ENCODE measurements around the gene ADAMTS12. TPM values are rescaled to one million over a fixed set of nuclear protein-coding genes. Genes with fewer than 3 reads are reported as not detected.

Gene ADAMTS12
- polyA plus RNA-seq, 4 donors = 0.37 to 2.8 (median 0.54) TPM; not detected in 1

- H3K27me3 ChIP-seq (ENCODE audit: control insufficient read depth in 3 of 3, insufficient read depth in 3 of 3, low read length in 3 of 3) = no peaks in the 10 kb centered on the region
- H3K27ac ChIP-seq (ENCODE audit: low read depth in 1 of 3, low read length in 2 of 3) = no peak overlapping the region
- H3K4me1 ChIP-seq (ENCODE audit: control insufficient read depth in 3 of 3, insufficient read depth in 2 of 3, low read depth in 1 of 3, low read length in 2 of 3) = peaks cover 0 to 13% (median 0%) of the 10 kb centered on the region in 3 donors
- H3K9me3 ChIP-seq (ENCODE audit: control insufficient read depth in 2 of 2, insufficient read depth in 1 of 2, low read depth in 1 of 2, low read length in 1 of 2) = no peaks in the 10 kb centered on the region
- DNase-seq = no peak
- WGBS, 3 donors = 60 to 86% (median 73%) methylated on average over 9 of the region's 9 CpGs
- no peaks in the 10 kb centered on the region for H3K36me3 ChIP-seq (ENCODE audit: control insufficient read depth in 3 of 3, insufficient read depth in 2 of 3, low read depth in 1 of 3, low read length in 3 of 3)
- no peak for FAIRE-seq
- H3K4me3 ChIP-seq (ENCODE audit: low read depth in 1 of 3, low read length in 3 of 3) = no peak overlapping the region
Measured at GRCh38 chr5:33850100-33850594, 41.6 kb downstream of the ADAMTS12 start.

DNA sequence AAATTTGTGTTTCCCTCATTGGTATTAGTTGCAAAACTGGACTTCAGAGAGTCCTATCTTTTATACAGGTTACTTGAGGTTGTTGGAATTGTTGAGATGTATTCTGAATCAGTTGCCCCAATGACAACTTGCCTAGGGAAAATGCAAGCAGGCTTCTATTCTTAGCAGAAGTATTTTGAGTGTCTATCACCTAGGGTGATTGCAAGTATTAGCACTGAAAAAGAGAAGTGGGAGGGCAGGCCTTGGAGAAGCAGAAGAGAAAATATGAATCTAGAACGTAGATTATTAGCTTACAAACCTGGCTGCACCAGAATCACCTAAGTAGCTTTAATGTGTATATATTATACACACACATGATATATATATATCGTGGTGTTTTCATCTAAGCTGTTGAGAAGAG, 43.2 kb downstream of the ADAMTS12 start:
- 75 to 87% (median 82%) methylated on average over 2 of the region's 2 CpGs for WGBS, 3 donors
- Histone ChIP-seq H3K9me3 (ENCODE audit: control insufficient read depth in 2 of 2, insufficient read depth in 1 of 2, low read depth in 1 of 2, low read length in 1 of 2) (peaks cover 0 to 1% of the 10 kb centered on the region in 2 donors), H3K36me3 (ENCODE audit: control insufficient read depth in 3 of 3, insufficient read depth in 2 of 3, low read depth in 1 of 3, low read length in 3 of 3) (no peaks in the 10 kb centered on the region), H3K27ac (ENCODE audit: low read depth in 1 of 3, low read length in 2 of 3) (no peak overlapping the region), H3K27me3 (ENCODE audit: control insufficient read depth in 3 of 3, insufficient read depth in 3 of 3, low read length in 3 of 3) (no peaks in the 10 kb centered on the region), H3K4me3 (ENCODE audit: low read depth in 1 of 3, low read length in 3 of 3) (no peak overlapping the region), H3K4me1 (ENCODE audit: control insufficient read depth in 3 of 3, insufficient read depth in 2 of 3, low read depth in 1 of 3, low read length in 2 of 3) (no peaks in the 10 kb centered on the region)
- DNase-seq (no peak), FAIRE-seq (no peak)

GRCh38 chr5:33846851-33847250, 44.9 kb downstream of the ADAMTS12 start:
- Histone ChIP-seq H3K4me3 (ENCODE audit: low read depth in 1 of 3, low read length in 3 of 3) (no peak overlapping the region), H3K27me3 (ENCODE audit: control insufficient read depth in 3 of 3, insufficient read depth in 3 of 3, low read length in 3 of 3) (no peaks in the 10 kb centered on the region), H3K36me3 (ENCODE audit: control insufficient read depth in 3 of 3, insufficient read depth in 2 of 3, low read depth in 1 of 3, low read length in 3 of 3) (no peaks in the 10 kb centered on the region), H3K27ac (ENCODE audit: low read depth in 1 of 3, low read length in 2 of 3) (no peak overlapping the region), H3K9me3 (ENCODE audit: control insufficient read depth in 2 of 2, insufficient read depth in 1 of 2, low read depth in 1 of 2, low read length in 1 of 2) (peaks cover 0 to 2% of the 10 kb centered on the region in 2 donors), H3K4me1 (ENCODE audit: control insufficient read depth in 3 of 3, insufficient read depth in 2 of 3, low read depth in 1 of 3, low read length in 2 of 3) (no peaks in the 10 kb centered on the region)
- FAIRE-seq (no peak), DNase-seq (no peak)
- 42 to 61% (median 51%) methylated on average over 2 of the region's 2 CpGs for WGBS, 3 donors

DNA sequence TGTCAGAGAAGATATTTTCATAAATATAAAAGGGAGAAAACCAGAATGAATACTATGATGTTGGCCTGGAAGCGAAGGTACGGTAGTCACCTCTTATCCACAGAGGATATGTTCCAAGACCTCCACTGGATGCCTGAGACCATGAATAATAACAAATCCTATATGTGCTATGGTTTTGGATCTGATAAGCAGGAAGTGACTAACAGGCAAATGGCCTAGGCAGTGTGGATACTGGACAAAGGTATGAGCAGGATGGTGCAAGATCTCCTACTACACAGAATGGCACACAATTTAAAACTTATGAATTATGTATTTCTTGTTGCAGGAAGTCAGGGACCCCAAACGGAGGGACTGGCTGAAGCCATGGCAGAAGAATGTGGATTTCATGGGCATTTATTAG, 48.2 kb downstream of the ADAMTS12 start:
- no peak for FAIRE-seq
- H3K4me3 ChIP-seq (ENCODE audit: low read depth in 1 of 3, low read length in 3 of 3) = no peak overlapping the region
- H3K36me3 ChIP-seq (ENCODE audit: control insufficient read depth in 3 of 3, insufficient read depth in 2 of 3, low read depth in 1 of 3, low read length in 3 of 3) = no peaks in the 10 kb centered on the region
- H3K27me3 ChIP-seq (ENCODE audit: control insufficient read depth in 3 of 3, insufficient read depth in 3 of 3, low read length in 3 of 3) = no peaks in the 10 kb centered on the region
- DNase-seq = no peak
- WGBS, 3 donors = 95% methylated on average over 3 of the region's 3 CpGs
- no peaks in the 10 kb centered on the region for H3K4me1 ChIP-seq (ENCODE audit: control insufficient read depth in 3 of 3, insufficient read depth in 2 of 3, low read depth in 1 of 3, low read length in 2 of 3)
- no peak overlapping the region for H3K27ac ChIP-seq (ENCODE audit: low read depth in 1 of 3, low read length in 2 of 3)
- H3K9me3 ChIP-seq (ENCODE audit: control insufficient read depth in 2 of 2, insufficient read depth in 1 of 2, low read depth in 1 of 2, low read length in 1 of 2) = peaks cover 0 to 2% of the 10 kb centered on the region in 2 donors

DNA sequence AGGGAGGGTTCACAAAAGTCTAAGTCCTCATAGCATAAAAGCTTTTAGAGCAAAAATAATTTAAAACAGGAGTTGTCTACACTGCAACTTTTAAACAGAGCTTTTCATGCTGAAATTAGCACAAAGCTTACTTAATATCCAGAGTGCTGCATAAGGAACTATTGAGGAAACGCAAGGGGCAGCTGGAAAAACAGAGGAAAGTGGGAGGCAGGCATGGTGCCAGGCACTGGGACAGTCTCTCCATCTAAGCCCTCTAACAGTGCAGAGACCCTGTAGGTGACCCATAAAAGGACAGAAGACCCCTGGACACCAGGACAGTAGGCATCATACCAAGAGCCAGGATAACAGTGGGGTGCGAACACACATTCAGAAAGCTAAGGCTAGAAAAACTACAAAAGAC, 49.3 kb downstream of the ADAMTS12 start:
- WGBS, 3 donors = 85 to 92% (median 92%) methylated on average over 2 of the region's 2 CpGs
- no peak overlapping the region for H3K27ac ChIP-seq (ENCODE audit: low read depth in 1 of 3, low read length in 2 of 3)
- FAIRE-seq (no peak), DNase-seq (no peak)
- H3K27me3 ChIP-seq (ENCODE audit: control insufficient read depth in 3 of 3, insufficient read depth in 3 of 3, low read length in 3 of 3) = no peaks in the 10 kb centered on the region
- H3K4me1 ChIP-seq (ENCODE audit: control insufficient read depth in 3 of 3, insufficient read depth in 2 of 3, low read depth in 1 of 3, low read length in 2 of 3) = no peaks in the 10 kb centered on the region
- H3K4me3 ChIP-seq (ENCODE audit: low read depth in 1 of 3, low read length in 3 of 3) = no peak overlapping the region
- no peaks in the 10 kb centered on the region for H3K36me3 ChIP-seq (ENCODE audit: control insufficient read depth in 3 of 3, insufficient read depth in 2 of 3, low read depth in 1 of 3, low read length in 3 of 3)
- H3K9me3 ChIP-seq (ENCODE audit: control insufficient read depth in 2 of 2, insufficient read depth in 1 of 2, low read depth in 1 of 2, low read length in 1 of 2) = peaks cover 0 to 2% of the 10 kb centered on the region in 2 donors

DNA sequence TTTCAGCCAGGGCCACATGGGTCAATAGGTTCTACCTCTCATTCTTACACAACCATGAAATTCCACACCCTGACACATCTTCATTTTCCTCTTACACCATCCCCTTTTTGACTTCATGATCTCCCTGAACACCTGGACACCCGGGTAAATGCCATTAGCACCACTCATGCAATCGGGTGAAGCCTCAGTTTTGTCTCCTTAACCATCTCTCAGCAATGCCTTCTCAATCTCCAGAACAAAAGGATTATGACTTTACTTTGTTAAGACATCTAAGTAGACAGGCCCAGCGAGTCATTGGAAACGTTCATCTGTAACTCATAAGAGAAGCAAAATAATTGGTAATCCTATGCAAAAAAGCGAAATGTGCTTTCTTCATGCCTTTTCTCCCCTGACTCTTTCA, 49.9 kb downstream of the ADAMTS12 start:
- H3K27me3 ChIP-seq (ENCODE audit: control insufficient read depth in 3 of 3, insufficient read depth in 3 of 3, low read length in 3 of 3) = no peaks in the 10 kb centered on the region
- no peak for DNase-seq
- no peaks in the 10 kb centered on the region for H3K36me3 ChIP-seq (ENCODE audit: control insufficient read depth in 3 of 3, insufficient read depth in 2 of 3, low read depth in 1 of 3, low read length in 3 of 3)
- H3K9me3 ChIP-seq (ENCODE audit: control insufficient read depth in 2 of 2, insufficient read depth in 1 of 2, low read depth in 1 of 2, low read length in 1 of 2) = peaks cover 0 to 2% of the 10 kb centered on the region in 2 donors
- H3K4me3 ChIP-seq (ENCODE audit: low read depth in 1 of 3, low read length in 3 of 3) = no peak overlapping the region
- no peaks in the 10 kb centered on the region for H3K4me1 ChIP-seq (ENCODE audit: control insufficient read depth in 3 of 3, insufficient read depth in 2 of 3, low read depth in 1 of 3, low read length in 2 of 3)
- H3K27ac ChIP-seq (ENCODE audit: low read depth in 1 of 3, low read length in 2 of 3) = no peak overlapping the region
- FAIRE-seq = no peak
- WGBS, 3 donors = 87 to 90% (median 88%) methylated on average over 5 of the region's 5 CpGs

DNA sequence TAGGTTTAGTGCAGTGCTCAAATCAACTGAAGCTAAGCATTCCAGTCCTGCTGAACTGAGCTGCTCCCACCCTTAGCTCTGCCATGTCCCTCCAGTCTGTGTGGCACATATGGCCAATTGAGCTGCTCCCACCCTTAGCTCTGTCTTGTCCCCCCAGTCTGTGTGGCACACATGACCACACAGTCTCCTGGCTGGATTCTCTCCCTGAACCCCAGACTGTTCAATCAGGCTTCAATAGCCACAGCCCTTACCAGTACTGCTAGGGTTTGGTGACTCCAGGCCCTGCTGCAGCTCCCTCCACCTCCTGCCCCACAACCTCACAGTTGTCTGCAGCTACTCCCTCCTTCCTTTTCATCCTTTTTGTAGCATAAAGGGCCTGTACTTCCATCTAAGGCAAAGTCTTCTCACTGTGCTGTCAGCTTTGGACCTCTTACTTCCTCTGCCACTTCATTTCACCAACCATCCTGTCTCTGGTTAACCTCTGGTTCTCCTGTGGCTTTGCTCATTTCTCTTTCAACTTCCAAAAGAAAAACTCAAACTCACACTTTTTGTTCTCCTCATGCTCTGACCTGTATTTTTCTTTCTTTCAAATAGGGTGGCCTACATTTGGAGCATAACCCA, 50.8 kb downstream of the ADAMTS12 start:
- H3K4me3 ChIP-seq (ENCODE audit: low read depth in 1 of 3, low read length in 3 of 3) = no peak overlapping the region
- no peak for DNase-seq
- peaks cover 0 to 2% of the 10 kb centered on the region in 2 donors for H3K9me3 ChIP-seq (ENCODE audit: control insufficient read depth in 2 of 2, insufficient read depth in 1 of 2, low read depth in 1 of 2, low read length in 1 of 2)
- no peak for FAIRE-seq
- no peaks in the 10 kb centered on the region for H3K4me1 ChIP-seq (ENCODE audit: control insufficient read depth in 3 of 3, insufficient read depth in 2 of 3, low read depth in 1 of 3, low read length in 2 of 3)
- H3K27me3 ChIP-seq (ENCODE audit: control insufficient read depth in 3 of 3, insufficient read depth in 3 of 3, low read length in 3 of 3) = no peaks in the 10 kb centered on the region
- no peaks in the 10 kb centered on the region for H3K36me3 ChIP-seq (ENCODE audit: control insufficient read depth in 3 of 3, insufficient read depth in 2 of 3, low read depth in 1 of 3, low read length in 3 of 3)
- no peak overlapping the region for H3K27ac ChIP-seq (ENCODE audit: low read depth in 1 of 3, low read length in 2 of 3)

DNA sequence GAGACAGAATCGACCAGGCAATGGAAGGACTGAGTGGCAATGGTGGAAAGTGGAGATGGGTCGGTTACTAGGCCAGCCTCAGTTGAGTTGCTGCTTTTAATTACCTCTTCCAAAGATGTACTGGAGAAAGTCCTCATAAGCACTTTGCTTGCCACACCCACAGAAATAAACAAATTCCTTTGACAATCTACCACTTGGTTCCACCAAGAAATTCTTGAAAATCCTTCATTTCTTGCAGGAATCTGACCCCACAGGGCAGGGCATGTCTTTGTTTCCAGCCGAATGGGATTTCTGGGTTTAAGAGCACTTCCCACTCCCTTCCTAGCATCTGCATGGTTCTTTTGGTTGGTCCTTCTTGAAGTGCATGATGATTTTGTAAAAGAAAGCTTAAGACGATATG, 54.5 kb downstream of the ADAMTS12 start:
- H3K36me3 ChIP-seq (ENCODE audit: control insufficient read depth in 3 of 3, insufficient read depth in 2 of 3, low read depth in 1 of 3, low read length in 3 of 3) = no peaks in the 10 kb centered on the region
- no peaks in the 10 kb centered on the region for H3K4me1 ChIP-seq (ENCODE audit: control insufficient read depth in 3 of 3, insufficient read depth in 2 of 3, low read depth in 1 of 3, low read length in 2 of 3)
- no peaks in the 10 kb centered on the region for H3K9me3 ChIP-seq (ENCODE audit: control insufficient read depth in 2 of 2, insufficient read depth in 1 of 2, low read depth in 1 of 2, low read length in 1 of 2)
- no peaks in the 10 kb centered on the region for H3K27me3 ChIP-seq (ENCODE audit: control insufficient read depth in 3 of 3, insufficient read depth in 3 of 3, low read length in 3 of 3)
- no peak overlapping the region for H3K4me3 ChIP-seq (ENCODE audit: low read depth in 1 of 3, low read length in 3 of 3)
- DNase-seq = no peak
- 82 to 86% (median 84%) methylated on average over 4 of the region's 4 CpGs for WGBS, 3 donors
- no peak for FAIRE-seq
- H3K27ac ChIP-seq (ENCODE audit: low read depth in 1 of 3, low read length in 2 of 3) = no peak overlapping the region

DNA sequence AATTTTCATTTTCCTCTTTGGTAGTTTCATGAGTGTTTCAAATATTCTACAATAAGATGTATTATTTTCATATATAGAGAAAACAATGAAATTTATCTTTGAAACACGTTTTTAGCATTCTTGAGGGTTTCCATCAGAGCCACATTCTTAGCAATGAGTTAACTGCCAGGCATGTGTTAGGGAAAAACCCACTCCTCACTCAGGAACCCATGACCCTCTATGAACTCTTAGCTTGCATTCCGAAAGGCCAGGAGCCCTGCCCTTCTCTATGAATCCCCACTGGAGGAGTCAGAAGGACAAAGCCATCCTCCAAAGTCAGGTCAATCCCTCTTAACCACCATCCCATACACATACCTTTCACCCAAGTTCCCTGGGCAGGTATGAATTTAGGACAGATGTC, 57.5 kb downstream of the ADAMTS12 start:
- Histone ChIP-seq H3K9me3 (ENCODE audit: control insufficient read depth in 2 of 2, insufficient read depth in 1 of 2, low read depth in 1 of 2, low read length in 1 of 2) (no peaks in the 10 kb centered on the region), H3K27me3 (ENCODE audit: control insufficient read depth in 3 of 3, insufficient read depth in 3 of 3, low read length in 3 of 3) (no peaks in the 10 kb centered on the region), H3K36me3 (ENCODE audit: control insufficient read depth in 3 of 3, insufficient read depth in 2 of 3, low read depth in 1 of 3, low read length in 3 of 3) (no peaks in the 10 kb centered on the region), H3K4me1 (ENCODE audit: control insufficient read depth in 3 of 3, insufficient read depth in 2 of 3, low read depth in 1 of 3, low read length in 2 of 3) (no peaks in the 10 kb centered on the region), H3K27ac (ENCODE audit: low read depth in 1 of 3, low read length in 2 of 3) (no peak overlapping the region), H3K4me3 (ENCODE audit: low read depth in 1 of 3, low read length in 3 of 3) (no peak overlapping the region)
- 52 to 74% (median 63%) methylated on average over 2 of the region's 2 CpGs for WGBS, 3 donors
- FAIRE-seq (no peak), DNase-seq (no peak)
